A549 (cell line): ENCODE results near the gene WDHD1. TPM values are rescaled to one million over a fixed set of nuclear protein-coding genes. Genes with fewer than 3 reads are reported as not detected.

Source experiments
- ATAC-seq, 2 experiments: fragments of 200-7000 bp in 1 of 2; fragments of >200 bp in 1 of 2; cut with Nextera tagmentation in 1 of 2; cut with Tn5 transposase in 1 of 2; 3 replicates each; pipeline versions ENCODE4 v1.8.0 to v1.9.1; 2018 to 2020; ENCODE audit warnings: mild to moderate bottlenecking in 1 of 2, moderate library complexity in 1 of 2
- CTCF ChIA-PET: fragments of 300-600 bp; sonication (Branson Sonifier 250); formaldehyde crosslinking; extraction: SDS; loops from one replicate; lab custom pipeline; 2021; ENCODE audit warnings: antibody characterized with exemption, inconsistent platforms; lab: Yijun Ruan, JAX
- POLR2A ChIA-PET: fragments of 350-600 bp; formaldehyde crosslinking; extraction: SDS; loops from one replicate; lab custom pipeline; 2021; ENCODE audit warnings: antibody characterized with exemption, inconsistent platforms; lab: Yijun Ruan, JAX
- DNase-seq, 2 experiments: peaks; one replicate each; pipeline versions ENCODE4 v3.0.0 to v3.0.0-alpha.2; 2011 to 2016; ENCODE audit warnings: low read depth in 1 of 2, low spot score in 1 of 2
- FAIRE-seq: peaks from 2 replicates; lab custom pipeline; 2011; peaks lifted over from hg19 to GRCh38; lab: Jason Lieb, UNC
- H3K27ac ChIP-seq, 2 experiments: fragments of >200 bp; sonication (Bioruptor Twin); formaldehyde crosslinking; 3 replicates each; pipeline ENCODE4 v1.5.1; 2016 to 2017
- H3K4me1 ChIP-seq: fragments of >200 bp; sonication (Bioruptor Twin); formaldehyde crosslinking; 3 replicates; pipeline ENCODE4 v1.6.1; 2016
- H3K4me2 ChIP-seq: fragments of >200 bp; sonication (Bioruptor Twin); formaldehyde crosslinking; 3 replicates; pipeline ENCODE4 v1.6.1; 2016
- H3K4me3 ChIP-seq: fragments of >200 bp; sonication (Bioruptor Twin); formaldehyde crosslinking; 3 replicates; pipeline ENCODE4 v1.5.1; 2016
- H3K9me3 ChIP-seq: fragments of >200 bp; sonication (Bioruptor Twin); formaldehyde crosslinking; 3 replicates; pipeline ENCODE4 v1.6.1; 2016
- BHLHE40 ChIP-seq: IDR thresholded peaks from 2 replicates; pipeline ENCODE4 v1.6.1; 2012; ENCODE audit warnings: low read depth, low read length, inconsistent platforms
- CBX8 ChIP-seq: fragments of 200-600 bp; sonication (generic); IDR thresholded peaks from 2 replicates; pipeline ENCODE4 v1.6.1; 2016
- CHD4 ChIP-seq: fragments of 200-600 bp; sonication (generic); IDR thresholded peaks from 2 replicates; pipeline ENCODE4 v1.6.1; 2016; ENCODE audit warnings: antibody characterized with exemption, mild to moderate bottlenecking, borderline replicate concordance
- CTCF ChIP-seq: fragments of >200 bp; sonication (Bioruptor Twin); formaldehyde crosslinking; IDR thresholded peaks from 3 replicates; pipeline ENCODE4 v1.5.1; 2016
- ESRRA ChIP-seq: fragments of 150-350 bp; IDR thresholded peaks from 2 replicates; pipeline ENCODE4 v1.6.1; 2014; ENCODE audit warnings: mild to moderate bottlenecking, low read length, borderline replicate concordance
- GATA3 ChIP-seq: IDR thresholded peaks from 2 replicates; pipeline ENCODE4 v1.6.1; 2012; ENCODE audit warnings: borderline replicate concordance
- HDAC2 ChIP-seq: fragments of 200-600 bp; sonication (generic); IDR thresholded peaks from 2 replicates; pipeline ENCODE4 v1.6.1; 2016
- HEYL ChIP-seq: fragments of 250-450 bp; sonication (Bioruptor Pico); IDR thresholded peaks from 2 replicates; pipeline ENCODE4 v1.8.0; 2021; ENCODE audit warnings: mild to moderate bottlenecking, moderate library complexity
- HMGXB4 ChIP-seq: fragments of 250-450 bp; sonication (Bioruptor Pico); IDR thresholded peaks from 2 replicates; pipeline ENCODE4 v1.5.0; 2021; ENCODE audit warnings: mild to moderate bottlenecking, moderate library complexity, borderline replicate concordance
- HOXB5 ChIP-seq: fragments of 250-450 bp; sonication (Bioruptor Pico); IDR thresholded peaks from 2 replicates; pipeline ENCODE4 v1.5.0; 2020; ENCODE audit warnings: mild to moderate bottlenecking, moderate library complexity
- JUN ChIP-seq, 2 experiments: fragments of >200 bp; sonication (Bioruptor Twin); formaldehyde crosslinking; IDR thresholded peaks; 2 replicates in 1 of 2; 3 replicates in 1 of 2; pipeline ENCODE4 v1.6.1; 2016 to 2017
- JUNB ChIP-seq: fragments of >200 bp; sonication (Bioruptor Twin); formaldehyde crosslinking; IDR thresholded peaks from 2 replicates; pipeline ENCODE4 v1.6.1; 2016
- KDM1A ChIP-seq: fragments of 200-600 bp; sonication (generic); IDR thresholded peaks from 2 replicates; pipeline ENCODE4 v1.6.1; 2016; ENCODE audit warnings: low read depth, mild to moderate bottlenecking
- MAZ ChIP-seq: fragments of 150-350 bp; IDR thresholded peaks from 2 replicates; pipeline ENCODE4 v1.6.1; 2014; ENCODE audit warnings: antibody characterized with exemption, low read depth, low read length, borderline replicate concordance
- NPAS2 ChIP-seq: fragments of 250-450 bp; sonication (Bioruptor Pico); IDR thresholded peaks from 2 replicates; pipeline ENCODE4 v1.8.0; 2022; ENCODE audit warnings: mild to moderate bottlenecking, moderate library complexity, borderline replicate concordance
- NR3C1 ChIP-seq: fragments of >200 bp; sonication (Bioruptor Twin); formaldehyde crosslinking; IDR thresholded peaks from 3 replicates; pipeline ENCODE4 v1.6.1; 2017
- PBX3 ChIP-seq: IDR thresholded peaks from 2 replicates; pipeline ENCODE4 v1.6.1; 2012
- PHF8 ChIP-seq: fragments of 200-600 bp; sonication (generic); IDR thresholded peaks from 2 replicates; pipeline ENCODE4 v1.6.1; 2016; ENCODE audit warnings: low read depth, mild to moderate bottlenecking, antibody characterized with exemption, moderate library complexity, borderline replicate concordance
- POLR2A ChIP-seq: IDR thresholded peaks from 2 replicates; pipeline ENCODE4 v1.6.1; 2012; ENCODE audit warnings: mild to moderate bottlenecking, low read length
- POLR2AphosphoS2 ChIP-seq: conservative IDR thresholded peaks from 2 replicates; pipeline ENCODE4 v1.6.1; 2012; ENCODE audit warnings: low read length, improper control_type of control experiment, inconsistent platforms
- RARB ChIP-seq: fragments of 250-450 bp; sonication (Bioruptor Pico); IDR thresholded peaks from 2 replicates; pipeline ENCODE4 v1.8.0; 2021; ENCODE audit warnings: mild to moderate bottlenecking, moderate library complexity
- RCOR1 ChIP-seq: fragments of 150-350 bp; IDR thresholded peaks from 2 replicates; pipeline ENCODE4 v1.6.1; 2014; ENCODE audit warnings: antibody characterized with exemption, low read length, low read depth
- RNF2 ChIP-seq: fragments of 200-600 bp; sonication (generic); IDR thresholded peaks from 2 replicates; pipeline ENCODE4 v1.6.1; 2016; ENCODE audit warnings: low read depth, mild to moderate bottlenecking, antibody characterized with exemption, moderate library complexity, borderline replicate concordance
- SMC3 ChIP-seq: fragments of >200 bp; sonication (Bioruptor Twin); formaldehyde crosslinking; IDR thresholded peaks from 3 replicates; pipeline ENCODE4 v1.6.1; 2018; ENCODE audit warnings: inconsistent platforms
- TFCP2L1 ChIP-seq: fragments of 250-450 bp; sonication (Bioruptor Pico); IDR thresholded peaks from 2 replicates; pipeline ENCODE4 v1.5.0; 2021; ENCODE audit warnings: mild to moderate bottlenecking
- ZFP36 ChIP-seq: fragments of 450-650 bp; IDR thresholded peaks from 2 replicates; pipeline ENCODE4 v1.6.1; 2014; ENCODE audit warnings: borderline replicate concordance; ENCODE audit not compliant: partially characterized antibody
- ZNF302 ChIP-seq: fragments of 250-450 bp; sonication (Bioruptor Pico); IDR thresholded peaks from 2 replicates; pipeline ENCODE4 v1.9.0; 2021; ENCODE audit warnings: inconsistent platforms, mild to moderate bottlenecking, moderate library complexity
- WGBS: methylation state at CpG from one replicate; pipeline ENCODE4 v1.1.6; 2017; ENCODE audit errors: missing lambda C conversion rate; 5-methylcytosine and 5-hydroxymethylcytosine counted together
- polyA plus RNA-seq, 4 experiments: library from polyadenylated mRNA; depleted of rRNA in 3 of 4; stranded (reverse); fragments of >200 nt; fragmentation: RNase III in 1 of 4; extraction: RNeasy Plus Mini Kit Qiagen cat#74134 plus additional on column Dnase treatment in 1 of 4; gene quantifications; 2 replicates in 3 of 4; 3 replicates in 1 of 4; pipeline ENCODE4 v1.2.3, GENCODE V29; 2011 to 2017
- TF ChIP-seq, protein P1 (sequence below): IDR thresholded peaks from 2 replicates; pipeline ENCODE4 v1.6.1; 2012
- TF ChIP-seq, protein P2 (sequence below): fragments of 250-450 bp; sonication (Bioruptor Pico); IDR thresholded peaks from 2 replicates; pipeline ENCODE4 v1.5.0; 2020; ENCODE audit warnings: low read depth, mild to moderate bottlenecking, moderate library complexity
- TF ChIP-seq, protein P3 (sequence below): fragments of 150-350 bp; IDR thresholded peaks from 2 replicates; pipeline ENCODE4 v1.6.1; 2014; ENCODE audit warnings: low read depth, mild to moderate bottlenecking, low read length

The WDHD1 gene
- polyA plus RNA-seq, 2 of the 4 experiments (the other 2 are of a cell fraction): 16.3 to 35.6 TPM

DNA sequence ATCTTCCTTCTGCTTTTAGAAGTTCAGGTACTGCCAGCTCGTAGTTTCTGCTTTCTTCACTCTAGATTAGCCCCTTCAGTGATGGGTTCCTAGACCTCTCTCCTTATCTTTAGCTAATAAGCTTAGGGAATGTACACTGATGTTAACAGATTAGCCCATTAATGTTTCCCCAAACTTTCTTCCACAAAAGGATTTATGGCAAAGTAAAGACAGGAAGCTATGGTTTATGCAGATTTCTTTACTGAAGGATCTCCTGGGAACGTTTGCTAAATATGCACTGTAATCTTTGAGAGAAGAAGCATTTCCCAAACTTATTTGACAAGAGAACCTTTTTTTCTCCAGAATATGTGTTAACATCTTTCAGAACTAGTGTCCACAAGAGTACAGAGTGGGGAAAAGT, 4.3 kb upstream of the WDHD1 start:
- Histone ChIP-seq H3K9me3 (no peaks in the 10 kb centered on the region), H3K4me2 (peak overlapping the region; percentile 26; the same call in 2 of the 3 replicates), H3K4me1 (peaks cover 44% of the 10 kb centered on the region), H3K4me3 (no peak overlapping the region), H3K27ac (no peak overlapping the region)
- CTCF ChIA-PET: interaction anchor here (1.2 to 3.8 kb wide), 3 partner anchors 16 to 128 kb away, joined by 3 to 24 read pairs (median 3); partner anchors contain the start of gene MAPK1IP1L
- POLR2A ChIA-PET: interaction anchor here (1.4 to 1.8 kb wide), 2 partner anchors 15 to 20 kb away, joined by 3 to 10 read pairs; partner anchors contain the start of gene MAPK1IP1L
- WGBS: 15% methylated on average over 2 of the region's 2 CpGs
- DNase-seq (no peak), ATAC-seq (no peak), FAIRE-seq (no peak)
- TF ChIP-seq CTCF: no peak
- TF ChIP-seq HOXB5 (CRISPR knock-in tag): no peak
- TF ChIP-seq HEYL (CRISPR knock-in tag): no peak
- TF ChIP-seq JUN (IDR thresholded peaks at IDR 0.05): no peak
- no peak for TF ChIP-seq KDM1A
- TF ChIP-seq ESRRA: no peak
- no peak for TF ChIP-seq CBX8
- TF ChIP-seq POLR2AphosphoS2: no peak
- TF ChIP-seq RNF2: no peak
- no peak for TF ChIP-seq PHF8
- TF ChIP-seq POLR2A: no peak
- TF ChIP-seq NPAS2 (CRISPR knock-in tag): no peak
- no peak for TF ChIP-seq HDAC2
- TF ChIP-seq GATA3: no peak
- TF ChIP-seq RCOR1: no peak
- TF ChIP-seq HMGXB4: no peak
- no peak for TF ChIP-seq PBX3
- TF ChIP-seq, protein P1, sequence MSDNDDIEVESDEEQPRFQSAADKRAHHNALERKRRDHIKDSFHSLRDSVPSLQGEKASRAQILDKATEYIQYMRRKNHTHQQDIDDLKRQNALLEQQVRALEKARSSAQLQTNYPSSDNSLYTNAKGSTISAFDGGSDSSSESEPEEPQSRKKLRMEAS: no peak

DNA sequence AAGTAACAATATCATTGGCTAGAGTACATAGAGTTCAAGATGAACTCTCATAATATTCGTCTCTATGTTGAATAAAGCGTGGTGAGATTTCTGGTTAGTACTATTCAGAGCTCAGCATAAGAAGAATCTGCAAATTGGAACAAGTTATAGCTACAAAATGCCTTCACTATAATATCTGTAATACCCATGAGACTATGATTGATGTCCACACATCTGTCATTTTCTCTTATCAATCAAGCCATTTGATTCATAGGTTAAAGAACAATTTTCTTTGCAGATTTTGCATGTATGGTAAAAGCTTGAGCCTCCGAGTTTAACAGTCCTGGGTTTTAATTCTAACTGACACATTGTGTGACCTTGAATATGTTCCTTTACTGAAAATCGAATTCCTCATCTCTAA, 1.6 kb upstream of the WDHD1 start:
- peak overlapping the region; percentile 69 for H3K4me3 ChIP-seq
- CTCF ChIA-PET: interaction anchor here (3.8 kb wide), 1 partner anchor 23 kb away, joined by 24 read pairs; the partner anchor contains the start of gene MAPK1IP1L
- WGBS: 29% methylated on average over 4 of the region's 4 CpGs
- TF ChIP-seq PBX3: no peak
- no peak for TF ChIP-seq MAZ
- TF ChIP-seq, protein P2, sequence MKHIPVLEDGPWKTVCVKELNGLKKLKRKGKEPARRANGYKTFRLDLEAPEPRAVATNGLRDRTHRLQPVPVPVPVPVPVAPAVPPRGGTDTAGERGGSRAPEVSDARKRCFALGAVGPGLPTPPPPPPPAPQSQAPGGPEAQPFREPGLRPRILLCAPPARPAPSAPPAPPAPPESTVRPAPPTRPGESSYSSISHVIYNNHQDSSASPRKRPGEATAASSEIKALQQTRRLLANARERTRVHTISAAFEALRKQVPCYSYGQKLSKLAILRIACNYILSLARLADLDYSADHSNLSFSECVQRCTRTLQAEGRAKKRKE (CRISPR knock-in tag): no peak
- TF ChIP-seq SMC3: no peak
- no peak for TF ChIP-seq CHD4
- TF ChIP-seq BHLHE40: no peak
- no peak for TF ChIP-seq ZFP36
- TF ChIP-seq TFCP2L1: no peak
- no peak for TF ChIP-seq POLR2AphosphoS2
- TF ChIP-seq HDAC2: no peak
- no peak for TF ChIP-seq RARB (CRISPR knock-in tag)
- TF ChIP-seq, protein P3, sequence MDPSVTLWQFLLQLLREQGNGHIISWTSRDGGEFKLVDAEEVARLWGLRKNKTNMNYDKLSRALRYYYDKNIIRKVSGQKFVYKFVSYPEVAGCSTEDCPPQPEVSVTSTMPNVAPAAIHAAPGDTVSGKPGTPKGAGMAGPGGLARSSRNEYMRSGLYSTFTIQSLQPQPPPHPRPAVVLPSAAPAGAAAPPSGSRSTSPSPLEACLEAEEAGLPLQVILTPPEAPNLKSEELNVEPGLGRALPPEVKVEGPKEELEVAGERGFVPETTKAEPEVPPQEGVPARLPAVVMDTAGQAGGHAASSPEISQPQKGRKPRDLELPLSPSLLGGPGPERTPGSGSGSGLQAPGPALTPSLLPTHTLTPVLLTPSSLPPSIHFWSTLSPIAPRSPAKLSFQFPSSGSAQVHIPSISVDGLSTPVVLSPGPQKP: no peak
- no peak for TF ChIP-seq NR3C1
- no peak for TF ChIP-seq ZNF302 (CRISPR knock-in tag)
- no peak for TF ChIP-seq JUNB
- TF ChIP-seq NPAS2 (CRISPR knock-in tag): no peak
- no peak for TF ChIP-seq GATA3

More for the DNA sequence above, 1.6 kb upstream of the WDHD1 start:
- Histone ChIP-seq H3K4me1 (peaks cover 56% of the 10 kb centered on the region), H3K27ac (peak overlapping the region in 1 of 2 experiments; percentile 96; a peak in 1 of 6 replicates), H3K9me3 (no peaks in the 10 kb centered on the region), H3K4me2 (peak overlapping the region; percentile 83)
- DNase-seq: no peak
- no peak for FAIRE-seq
- no peak for ATAC-seq
- POLR2A ChIA-PET: interaction anchor here (1.0 kb wide), 1 partner anchor 23 kb away, joined by 6 read pairs; the partner anchor contains the start of gene MAPK1IP1L
